IMR-90 (cell line): ENCODE results near the gene NECTIN2.

Experiments
- BHLHE40 ChIP-seq: fragments of 150-350 bp; IDR thresholded peaks from 2 replicates; pipeline ENCODE4 v1.6.1; 2016; ENCODE audit warnings: mild to moderate bottlenecking, low read depth, low read length
- CEBPB ChIP-seq: IDR thresholded peaks from 2 replicates; pipeline ENCODE4 v1.6.1; 2012; ENCODE audit warnings: low read depth, low read length, improper control_type of control experiment
- CHD1 ChIP-seq: IDR thresholded peaks from 2 replicates; pipeline ENCODE4 v1.6.1; 2012; ENCODE audit warnings: low read depth, low read length, improper control_type of control experiment
- CTCF ChIP-seq: conservative IDR thresholded peaks from 2 replicates; pipeline ENCODE4 v1.5.1; 2012; ENCODE audit warnings: mild to moderate bottlenecking, low read depth, low read length, improper control_type of control experiment
- ELK1 ChIP-seq: fragments of 150-350 bp; IDR thresholded peaks from 2 replicates; pipeline ENCODE4 v1.6.1; 2016; ENCODE audit warnings: low read depth, mild to moderate bottlenecking, low read length, moderate library complexity, borderline replicate concordance
- MAFK ChIP-seq: IDR thresholded peaks from 2 replicates; pipeline ENCODE4 v1.6.1; 2012; ENCODE audit warnings: low read depth, low read length, improper control_type of control experiment
- MAZ ChIP-seq: IDR thresholded peaks from 2 replicates; pipeline ENCODE4 v1.6.1; 2012; ENCODE audit warnings: low read depth, mild to moderate bottlenecking, low read length, improper control_type of control experiment, moderate library complexity, borderline replicate concordance
- MXI1 ChIP-seq: IDR thresholded peaks from 2 replicates; pipeline ENCODE4 v1.6.1; 2012; ENCODE audit warnings: low read depth, mild to moderate bottlenecking, low read length, moderate library complexity, borderline replicate concordance
- NFE2L2 ChIP-seq: fragments of 150-350 bp; IDR thresholded peaks from 2 replicates; pipeline ENCODE4 v1.6.1; 2016; ENCODE audit warnings: low read depth, mild to moderate bottlenecking, low read length
- POLR2A ChIP-seq: IDR thresholded peaks from 2 replicates; pipeline ENCODE4 v1.6.1; 2012; ENCODE audit warnings: mild to moderate bottlenecking, low read depth, low read length
- RAD21 ChIP-seq: IDR thresholded peaks from 2 replicates; pipeline ENCODE4 v1.6.1; 2012; ENCODE audit warnings: low read length, improper control_type of control experiment
- RFX5 ChIP-seq: IDR thresholded peaks from 2 replicates; pipeline ENCODE4 v1.8.0; 2012; ENCODE audit warnings: low read depth, mild to moderate bottlenecking, low read length, moderate library complexity
- SMC3 ChIP-seq: fragments of 150-350 bp; IDR thresholded peaks from 2 replicates; pipeline ENCODE4 v1.6.1; 2016; ENCODE audit warnings: low read depth, mild to moderate bottlenecking, antibody characterized with exemption, low read length, moderate library complexity
- TF ChIP-seq, protein P1 (sequence below): fragments of 150-350 bp; IDR thresholded peaks from 2 replicates; pipeline ENCODE4 v1.6.1; 2017; ENCODE audit warnings: mild to moderate bottlenecking, antibody characterized with exemption, low read length, low read depth

DNA sequence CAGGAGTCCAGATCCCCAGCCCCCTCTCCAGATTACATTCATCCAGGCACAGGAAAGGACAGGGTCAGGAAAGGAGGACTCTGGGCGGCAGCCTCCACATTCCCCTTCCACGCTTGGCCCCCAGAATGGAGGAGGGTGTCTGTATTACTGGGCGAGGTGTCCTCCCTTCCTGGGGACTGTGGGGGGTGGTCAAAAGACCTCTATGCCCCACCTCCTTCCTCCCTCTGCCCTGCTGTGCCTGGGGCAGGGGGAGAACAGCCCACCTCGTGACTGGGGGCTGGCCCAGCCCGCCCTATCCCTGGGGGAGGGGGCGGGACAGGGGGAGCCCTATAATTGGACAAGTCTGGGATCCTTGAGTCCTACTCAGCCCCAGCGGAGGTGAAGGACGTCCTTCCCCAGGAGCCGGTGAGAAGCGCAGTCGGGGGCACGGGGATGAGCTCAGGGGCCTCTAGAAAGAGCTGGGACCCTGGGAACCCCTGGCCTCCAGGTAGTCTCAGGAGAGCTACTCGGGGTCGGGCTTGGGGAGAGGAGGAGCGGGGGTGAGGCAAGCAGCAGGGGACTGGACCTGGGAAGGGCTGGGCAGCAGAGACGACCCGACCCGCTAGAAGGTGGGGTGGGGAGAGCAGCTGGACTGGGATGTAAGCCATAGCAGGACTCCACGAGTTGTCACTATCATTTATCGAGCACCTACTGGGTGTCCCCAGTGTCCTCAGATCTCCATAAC, 59.5 kb downstream of the NECTIN2 start, which contains the start of gene APOE:
- TF ChIP-seq RFX5 (no peak), POLR2A (0 out of 2 replicates have a peak, but pooled peaks have one; percentile 22), CTCF (no peak), MAZ (no peak), RAD21 (no peak), CHD1 (no peak), ELK1 (no peak), MXI1 (no peak), SMC3 (no peak), MAFK (no peak), CEBPB (no peak), BHLHE40 (no peak), NFE2L2 (no peak)
- TF ChIP-seq, protein P1, sequence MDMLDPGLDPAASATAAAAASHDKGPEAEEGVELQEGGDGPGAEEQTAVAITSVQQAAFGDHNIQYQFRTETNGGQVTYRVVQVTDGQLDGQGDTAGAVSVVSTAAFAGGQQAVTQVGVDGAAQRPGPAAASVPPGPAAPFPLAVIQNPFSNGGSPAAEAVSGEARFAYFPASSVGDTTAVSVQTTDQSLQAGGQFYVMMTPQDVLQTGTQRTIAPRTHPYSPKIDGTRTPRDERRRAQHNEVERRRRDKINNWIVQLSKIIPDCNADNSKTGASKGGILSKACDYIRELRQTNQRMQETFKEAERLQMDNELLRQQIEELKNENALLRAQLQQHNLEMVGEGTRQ: no peak
